GM12875 (cell line): ENCODE data around the gene USP30.

ENCODE experiments used
- H3K4me3 ChIP-seq: one replicate; pipeline ENCODE4 v1.5.1; 2011; ENCODE audit warnings: low read depth, low read length, control low read depth
- TF ChIP-seq, protein P1 (sequence below): IDR thresholded peaks from 2 replicates; pipeline ENCODE4 v1.5.1; 2011; ENCODE audit warnings: low read depth, mild to moderate bottlenecking, control low read depth, inconsistent platforms, low read length, moderate library complexity, borderline replicate concordance; ENCODE audit not compliant: insufficient read depth

Gene USP30

DNA sequence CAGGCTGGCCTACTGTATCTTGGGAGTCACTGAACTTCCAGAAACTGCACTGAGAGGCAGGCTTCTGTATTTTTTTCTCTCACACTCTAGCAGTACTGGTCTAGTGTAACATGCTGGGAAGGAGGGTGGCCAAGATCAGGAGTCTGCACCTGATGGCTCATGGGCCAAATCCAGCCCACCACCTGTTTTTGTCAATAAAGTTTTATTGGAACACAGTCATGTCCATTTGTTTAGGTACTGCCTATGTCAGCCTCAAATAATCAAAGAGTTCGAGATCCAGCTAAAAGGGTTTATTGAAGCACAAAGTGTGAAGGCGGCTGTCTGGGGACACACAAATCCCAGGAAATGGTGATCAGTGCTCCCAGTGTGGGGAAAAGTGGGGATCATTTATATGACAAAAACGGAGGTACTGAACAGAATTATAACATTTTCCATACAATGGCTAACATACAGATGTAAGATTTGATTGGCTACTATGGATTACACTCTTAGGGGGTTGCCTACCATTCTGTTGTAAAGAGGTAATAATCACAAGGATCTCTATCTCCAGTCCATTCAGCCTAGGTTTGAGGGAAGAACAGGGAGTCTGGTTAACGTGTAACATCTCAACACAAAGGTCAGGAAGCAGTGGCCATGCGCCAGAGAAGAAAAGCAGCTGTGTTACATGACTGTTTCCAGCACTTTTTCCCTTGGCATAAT, 12.9 kb downstream of the USP30 start:
- no peak overlapping the region for H3K4me3 ChIP-seq
- TF ChIP-seq, protein P1, sequence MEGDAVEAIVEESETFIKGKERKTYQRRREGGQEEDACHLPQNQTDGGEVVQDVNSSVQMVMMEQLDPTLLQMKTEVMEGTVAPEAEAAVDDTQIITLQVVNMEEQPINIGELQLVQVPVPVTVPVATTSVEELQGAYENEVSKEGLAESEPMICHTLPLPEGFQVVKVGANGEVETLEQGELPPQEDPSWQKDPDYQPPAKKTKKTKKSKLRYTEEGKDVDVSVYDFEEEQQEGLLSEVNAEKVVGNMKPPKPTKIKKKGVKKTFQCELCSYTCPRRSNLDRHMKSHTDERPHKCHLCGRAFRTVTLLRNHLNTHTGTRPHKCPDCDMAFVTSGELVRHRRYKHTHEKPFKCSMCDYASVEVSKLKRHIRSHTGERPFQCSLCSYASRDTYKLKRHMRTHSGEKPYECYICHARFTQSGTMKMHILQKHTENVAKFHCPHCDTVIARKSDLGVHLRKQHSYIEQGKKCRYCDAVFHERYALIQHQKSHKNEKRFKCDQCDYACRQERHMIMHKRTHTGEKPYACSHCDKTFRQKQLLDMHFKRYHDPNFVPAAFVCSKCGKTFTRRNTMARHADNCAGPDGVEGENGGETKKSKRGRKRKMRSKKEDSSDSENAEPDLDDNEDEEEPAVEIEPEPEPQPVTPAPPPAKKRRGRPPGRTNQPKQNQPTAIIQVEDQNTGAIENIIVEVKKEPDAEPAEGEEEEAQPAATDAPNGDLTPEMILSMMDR: no peak

DNA sequence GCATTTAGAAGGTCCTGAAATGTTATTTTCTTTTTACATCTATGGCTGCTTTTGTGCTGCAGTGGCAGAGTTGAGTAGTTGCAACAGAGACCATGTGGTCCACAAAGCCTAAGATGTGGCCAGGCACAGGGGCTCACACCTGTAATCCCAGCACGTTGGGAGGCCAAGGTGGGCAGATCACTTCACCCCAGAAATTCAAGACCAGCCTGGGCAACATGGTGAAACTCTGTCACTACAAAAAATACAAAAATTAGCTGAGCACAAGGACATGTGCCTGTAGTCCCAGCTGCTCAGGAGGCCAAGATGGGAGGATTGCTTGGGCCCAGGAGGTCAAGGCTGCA, 13.4 kb downstream of the USP30 start:
- H3K4me3 ChIP-seq: no peak overlapping the region
- TF ChIP-seq, protein P1: no peak

DNA sequence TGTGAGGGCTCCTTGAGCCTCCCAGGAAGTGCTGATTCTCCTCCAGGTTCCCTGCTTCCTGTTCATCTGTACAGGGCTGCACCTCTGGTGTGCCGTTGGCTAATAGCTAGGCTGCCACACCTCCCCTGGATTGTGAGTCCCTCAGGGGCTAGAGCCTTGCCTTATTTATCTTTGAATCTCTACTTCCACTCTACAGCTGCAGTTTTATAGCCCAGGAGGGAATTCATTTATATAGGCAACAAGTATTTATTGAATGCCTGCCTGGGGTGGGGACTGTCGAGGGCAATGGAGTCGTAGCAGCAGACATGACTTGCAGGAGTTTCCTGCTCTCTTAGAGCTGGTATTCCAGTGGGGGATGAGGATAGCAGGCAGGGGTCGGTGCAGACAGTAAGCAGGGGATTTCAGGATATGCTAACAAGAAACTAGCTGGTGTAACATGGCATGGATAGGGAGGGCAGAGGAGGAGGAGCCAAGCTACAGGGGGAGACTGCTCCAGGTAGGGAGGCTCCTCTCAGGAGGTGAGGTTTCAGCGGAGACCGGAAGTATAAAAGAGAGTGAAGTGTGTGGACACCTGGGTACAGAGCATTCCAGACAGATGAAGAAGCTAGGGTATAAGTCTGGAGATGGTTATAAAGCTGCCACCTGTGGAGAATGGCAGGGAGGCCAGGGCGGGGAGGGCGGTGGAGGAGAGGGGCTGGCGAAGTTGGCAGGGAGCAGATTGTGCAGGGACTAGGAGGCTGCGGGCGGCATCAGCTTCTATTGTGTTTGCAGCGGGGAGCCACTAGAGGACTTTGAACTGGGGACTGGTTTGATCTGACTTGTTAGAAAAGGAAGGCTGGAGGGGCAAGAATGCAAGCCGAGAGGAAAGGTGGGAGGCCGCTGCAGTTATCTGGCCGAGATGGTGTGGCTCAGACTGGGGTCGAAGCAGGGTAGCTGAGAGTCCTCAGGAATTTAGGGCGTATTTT, 17.2 kb downstream of the USP30 start:
- no peak overlapping the region for H3K4me3 ChIP-seq
- TF ChIP-seq, protein P1: no peak

DNA sequence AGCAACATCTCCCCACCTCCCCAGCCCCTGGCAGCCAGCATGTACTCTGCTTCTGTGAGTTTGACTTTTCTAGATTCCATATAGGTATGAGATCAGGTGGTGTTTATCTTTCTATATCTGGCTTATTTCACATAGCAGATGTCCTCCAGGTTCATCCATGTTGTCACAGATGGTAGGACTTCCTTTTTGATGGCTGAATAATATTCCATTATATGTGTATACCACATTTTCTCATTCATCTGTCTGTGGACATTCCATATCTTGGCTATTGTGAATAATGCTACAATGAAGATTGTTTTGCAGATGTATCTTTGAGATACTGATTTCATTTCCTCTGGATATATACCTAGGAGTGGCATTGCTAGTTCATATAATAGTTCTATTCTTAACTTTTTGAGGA, 22.5 kb downstream of the USP30 start:
- H3K4me3 ChIP-seq: no peak overlapping the region
- TF ChIP-seq, protein P1: no peak

DNA sequence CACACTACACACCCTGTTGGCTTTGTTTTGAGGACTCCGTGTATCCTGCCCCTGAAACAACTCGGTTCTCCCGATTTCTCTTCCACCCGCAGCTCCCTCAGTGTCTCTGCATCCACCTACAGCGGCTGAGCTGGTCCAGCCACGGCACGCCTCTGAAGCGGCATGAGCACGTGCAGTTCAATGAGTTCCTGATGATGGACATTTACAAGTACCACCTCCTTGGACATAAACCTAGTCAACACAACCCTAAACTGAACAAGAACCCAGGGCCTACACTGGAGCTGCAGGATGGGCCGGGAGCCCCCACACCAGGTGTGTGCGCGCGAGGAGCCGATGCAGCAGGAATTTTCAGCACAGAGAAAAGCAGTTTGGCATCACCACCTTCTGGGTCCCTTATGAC, 30.4 kb downstream of the USP30 start:
- TF ChIP-seq, protein P1: no peak

DNA sequence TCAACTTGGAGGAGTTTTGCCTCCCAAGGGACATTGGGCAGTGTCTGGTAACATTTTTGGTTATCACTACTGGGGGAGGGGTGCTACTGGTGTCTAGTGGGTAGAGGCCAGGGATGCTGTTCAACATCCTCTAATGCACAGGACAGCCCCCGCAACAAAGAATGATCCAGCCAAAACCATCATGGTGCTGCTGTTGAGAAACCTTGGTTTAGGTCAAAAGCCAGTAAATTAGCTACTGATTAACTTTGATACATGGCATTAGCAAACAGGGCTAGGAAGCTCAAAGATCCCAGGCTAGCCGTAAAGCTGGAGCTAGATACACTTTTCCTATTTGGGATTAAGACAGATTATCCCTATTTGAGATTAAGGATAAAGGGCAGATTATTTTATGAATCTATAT, 32.0 kb downstream of the USP30 start:
- TF ChIP-seq, protein P1: no peak

More for the DNA sequence above, 30.4 kb downstream of the USP30 start:
- no peak overlapping the region for H3K4me3 ChIP-seq

DNA sequence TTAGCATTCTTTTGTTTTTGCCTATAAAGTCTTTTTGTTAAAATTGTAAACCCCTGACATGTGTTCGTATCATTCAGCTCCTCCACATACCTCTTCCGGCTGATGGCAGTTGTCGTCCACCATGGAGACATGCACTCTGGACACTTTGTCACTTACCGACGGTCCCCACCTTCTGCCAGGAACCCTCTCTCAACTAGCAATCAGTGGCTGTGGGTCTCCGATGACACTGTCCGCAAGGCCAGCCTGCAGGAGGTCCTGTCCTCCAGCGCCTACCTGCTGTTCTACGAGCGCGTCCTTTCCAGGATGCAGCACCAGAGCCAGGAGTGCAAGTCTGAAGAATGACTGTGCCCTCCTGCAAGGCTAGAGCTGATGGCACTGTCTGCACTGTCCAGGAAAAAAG, 33.2 kb downstream of the USP30 start:
- no peak overlapping the region for H3K4me3 ChIP-seq
- TF ChIP-seq, protein P1: no peak

More for the DNA sequence above, 32.0 kb downstream of the USP30 start:
- H3K4me3 ChIP-seq: no peak overlapping the region
